HG03280 (cell line): ENCODE results near the gene ADPRHL1.
A peak's percentile ranks its signal among the peaks of the same experiment; 100 is the strongest.
"Not testable (repeated sequence)": the region's sequence is repeated elsewhere in the genome, so short reads cannot be mapped to it uniquely, and the experiment has no call there.

ENCODE experiments used
- ATAC-seq: cut with Tn5 transposase; IDR thresholded peaks from one replicate; pipeline ENCODE4 v1.9.1; 2021; ENCODE audit warnings: mild to moderate bottlenecking, moderate library complexity; ENCODE audit not compliant: unreplicated experiment

The ADPRHL1 gene

GRCh38 chr13:113403255-113404104 is 49.8 kb downstream of the ADPRHL1 start:
- ATAC-seq = no peak

- ATAC-seq = no peak
Measured at GRCh38 chr13:113402471-113403254, 50.6 kb downstream of the ADPRHL1 start.

- no peak for ATAC-seq
Measured at GRCh38 chr13:113401452-113402415, 51.6 kb downstream of the ADPRHL1 start.

GRCh38 chr13:113400621-113401451 is 52.5 kb downstream of the ADPRHL1 start:
- no peak for ATAC-seq

GRCh38 chr13:113399755-113400149 is 53.5 kb downstream of the ADPRHL1 start:
- ATAC-seq = no peak

- no peak for ATAC-seq
Measured at GRCh38 chr13:113398963-113399754, 54.1 kb downstream of the ADPRHL1 start.

- ATAC-seq = no peak
Measured at GRCh38 chr13:113397608-113398425, 55.5 kb downstream of the ADPRHL1 start.

GRCh38 chr13:113394339-113394640 is 59.0 kb downstream of the ADPRHL1 start:
- peak; percentile 15 for ATAC-seq

GRCh38 chr13:113393563-113394338 is 59.5 kb downstream of the ADPRHL1 start:
- ATAC-seq = peak; percentile 98

- ATAC-seq = peak; percentile 6
Measured at GRCh38 chr13:113393226-113393562, 60.1 kb downstream of the ADPRHL1 start.

GRCh38 chr13:113390874-113391497 is 62.3 kb downstream of the ADPRHL1 start:
- no peak for ATAC-seq

GRCh38 chr13:113389586-113389985 is 63.7 kb downstream of the ADPRHL1 start:
- ATAC-seq = not testable (repeated sequence)

- no peak for ATAC-seq
Measured at GRCh38 chr13:113387396-113387795, 65.9 kb downstream of the ADPRHL1 start.

- no peak for ATAC-seq
Measured at GRCh38 chr13:113383089-113383488, 70.2 kb downstream of the ADPRHL1 start.

GRCh38 chr13:113382542-113382941 is 70.7 kb downstream of the ADPRHL1 start:
- not testable (repeated sequence) for ATAC-seq

- ATAC-seq = no peak
Measured at GRCh38 chr13:113378825-113379224, 74.5 kb downstream of the ADPRHL1 start.

- ATAC-seq = no peak
Measured at GRCh38 chr13:113374511-113375175, 78.6 kb downstream of the ADPRHL1 start.
